ENCODE measurements around the gene STK32B. TPM values are rescaled to one million over a fixed set of nuclear protein-coding genes. Genes with fewer than 3 reads are reported as not detected.

STK32B gene
- total and polyA plus RNA-seq, 9 of the 15 experiments (the other 6 are each of a cell fraction or from before 2014, with no cell fraction given) = 0.03 to 0.20 (median 0.07) TPM; not detected in 2

DNA sequence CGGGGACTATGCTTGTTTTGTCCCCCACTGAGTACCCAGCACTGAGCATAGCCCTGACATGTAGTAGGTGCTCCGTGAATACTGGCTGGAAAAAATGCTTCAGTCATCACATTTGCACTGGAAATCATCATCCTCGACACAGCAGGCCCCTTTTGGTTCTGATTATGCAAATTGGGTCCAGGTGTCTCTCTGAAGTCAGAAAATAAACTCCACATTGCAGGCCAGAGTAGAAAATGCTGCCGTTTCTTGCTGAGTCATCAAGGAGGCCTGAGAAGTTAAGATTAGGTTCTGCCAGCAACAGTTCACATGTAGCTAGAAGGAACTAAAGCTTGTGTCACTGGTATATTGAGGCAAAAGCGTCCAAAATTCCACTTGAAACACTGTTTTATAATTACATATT lies 15.0 kb upstream of the STK32B start (continued):
- TF ChIP-seq TAF1 (IDR thresholded peaks at IDR 0.05; ENCODE audit: control insufficient read depth, extremely low read depth, insufficient read depth, low read length, severe bottlenecking) (no peak), ZNF778 (CRISPR knock-in tag; IDR thresholded peaks at IDR 0.05) (no peak), PYGO2 (tag; IDR thresholded peaks at IDR 0.05) (no peak), ZBTB17 (CRISPR knock-in tag; IDR thresholded peaks at IDR 0.05) (no peak), ZNF253 (CRISPR knock-in tag; conservative IDR thresholded peaks at IDR 0.05) (no peak), NFE2L1 (tag; IDR thresholded peaks at IDR 0.05; ENCODE audit: borderline replicate concordance, low read depth) (peak; percentile 95), CC2D1A (IDR thresholded peaks at IDR 0.05) (no peak), ZNF79 (CRISPR knock-in tag; IDR thresholded peaks at IDR 0.05; ENCODE audit: low read depth) (no peak), ZNF77 (CRISPR knock-in tag; IDR thresholded peaks at IDR 0.05) (no peak), ZNF277 (CRISPR knock-in tag; IDR thresholded peaks at IDR 0.05; ENCODE audit: borderline replicate concordance) (no peak), ZNF274 (IDR thresholded peaks at IDR 0.05; ENCODE audit: borderline replicate concordance, low read depth, low read length) (peak; percentile 3; the same call in 1 of the 2 replicates), SNAPC5 (CRISPR knock-in tag; IDR thresholded peaks at IDR 0.05) (no peak), CEBPG (CRISPR knock-in tag; IDR thresholded peaks at IDR 0.05) (no peak), CEBPG (tag; conservative IDR thresholded peaks at IDR 0.05 in 1 of 2, IDR thresholded peaks at IDR 0.05 in 1 of 2) (no peak), FOXJ3 (CRISPR knock-in tag; IDR thresholded peaks at IDR 0.05) (no peak), FOXJ2 (tag; IDR thresholded peaks at IDR 0.05) (no peak), CBX8 (IDR thresholded peaks at IDR 0.05; ENCODE audit: borderline replicate concordance, extremely low read depth, low read depth, low read length, poor library complexity, severe bottlenecking) (no peak), BRF2 (IDR thresholded peaks at IDR 0.05; ENCODE audit: borderline replicate concordance, insufficient read depth, insufficient read length) (no peak), KLF1 (tag; IDR thresholded peaks at IDR 0.05) (no peak), ZNF23 (CRISPR knock-in tag; IDR thresholded peaks at IDR 0.05) (no peak), SAFB (IDR thresholded peaks at IDR 0.05; ENCODE audit: borderline replicate concordance, low read depth, low read length) (no peak), NBN (IDR thresholded peaks at IDR 0.05; ENCODE audit: low read depth) (peak; percentile 67; the same call in 1 of the 2 replicates), FOXP4 (CRISPR knock-in tag; IDR thresholded peaks at IDR 0.05; ENCODE audit: borderline replicate concordance) (no peak)
- TF ChIP-seq, protein P1, sequence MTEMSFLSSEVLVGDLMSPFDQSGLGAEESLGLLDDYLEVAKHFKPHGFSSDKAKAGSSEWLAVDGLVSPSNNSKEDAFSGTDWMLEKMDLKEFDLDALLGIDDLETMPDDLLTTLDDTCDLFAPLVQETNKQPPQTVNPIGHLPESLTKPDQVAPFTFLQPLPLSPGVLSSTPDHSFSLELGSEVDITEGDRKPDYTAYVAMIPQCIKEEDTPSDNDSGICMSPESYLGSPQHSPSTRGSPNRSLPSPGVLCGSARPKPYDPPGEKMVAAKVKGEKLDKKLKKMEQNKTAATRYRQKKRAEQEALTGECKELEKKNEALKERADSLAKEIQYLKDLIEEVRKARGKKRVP (CRISPR knock-in tag; IDR thresholded peaks at IDR 0.05) = no peak
